ENCODE results near the gene NUMA1.

The NUMA1 gene

DNA sequence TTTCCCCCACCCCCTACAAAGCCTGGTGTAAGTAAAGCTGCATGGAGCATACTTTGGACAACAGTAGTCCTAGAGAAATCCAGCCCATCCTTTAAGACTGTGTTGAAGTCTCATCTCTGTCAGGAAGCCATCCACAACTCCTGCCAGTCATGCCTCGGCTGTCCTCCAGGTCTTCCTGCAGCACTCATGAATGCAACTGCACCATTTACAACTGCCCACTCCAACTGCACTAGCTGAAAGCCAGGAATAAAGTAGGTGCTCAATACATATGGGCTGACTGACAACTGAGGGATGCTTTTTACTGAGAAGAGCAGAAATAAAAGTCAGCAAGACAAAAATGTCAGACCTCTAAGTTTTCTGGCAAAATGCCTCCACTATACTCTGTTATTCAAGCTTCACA is 54.3 kb downstream of the NUMA1 start:
- no peak overlapping the region for H3K9ac ChIP-seq (ENCODE audit: insufficient read length)
- DNase-seq (ENCODE audit: low read depth, low spot score), result no peak
- H3K9me3 ChIP-seq (ENCODE audit: low read depth, low read length), result no peaks in the 10 kb centered on the region
- TF ChIP-seq POLR2AphosphoS5 (IDR thresholded peaks at IDR 0.05; ENCODE audit: borderline replicate concordance, low read depth, low read length) (no peak), EZH2 (IDR thresholded peaks at IDR 0.05) (no peak)
- H3K36me3 ChIP-seq (ENCODE audit: insufficient read depth, low read length), result peaks cover 87% of the 10 kb centered on the region
- H3K4me3 ChIP-seq, result no peak overlapping the region
- H3K27ac ChIP-seq, result no peak overlapping the region

DNA sequence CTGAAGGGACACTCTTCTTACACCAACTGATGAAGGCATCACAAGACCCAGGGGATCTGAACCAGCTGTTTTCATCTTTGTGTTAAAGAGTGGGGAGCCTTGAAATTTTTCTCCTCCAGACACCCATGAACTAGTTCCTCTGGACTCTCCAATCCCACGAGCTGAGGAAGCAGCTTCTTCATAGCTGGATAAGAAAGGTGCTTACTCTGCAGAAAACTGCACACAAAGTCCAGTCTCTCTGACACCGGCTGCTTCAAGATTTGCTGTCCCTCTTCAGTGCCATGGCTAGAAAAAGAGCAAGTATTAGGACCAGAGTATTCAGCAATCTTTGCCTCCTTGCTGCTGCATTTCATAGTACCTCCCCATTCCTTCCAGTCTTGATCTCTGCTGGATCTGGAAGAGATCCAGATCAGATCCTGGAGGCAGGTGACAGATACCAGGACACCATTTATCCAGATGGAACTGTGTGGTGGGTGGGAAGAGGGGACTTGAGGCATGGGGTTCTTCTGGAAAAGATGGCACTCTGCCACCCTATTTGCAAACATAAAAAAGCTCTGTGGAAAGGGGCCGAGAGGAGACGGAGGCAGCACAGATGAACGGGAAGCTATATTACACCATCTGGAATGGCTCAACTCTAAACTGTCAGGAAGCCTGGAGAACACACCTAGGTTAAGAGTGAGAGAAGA is 56.1 kb downstream of the NUMA1 start:
- TF ChIP-seq EZH2 (IDR thresholded peaks at IDR 0.05) (no peak), POLR2AphosphoS5 (IDR thresholded peaks at IDR 0.05; ENCODE audit: borderline replicate concordance, low read depth, low read length) (no peak), FOXP2 (optimal IDR thresholded peaks at IDR 0.05; ENCODE audit: control extremely low read depth, extremely low read length, insufficient read depth) (no peak)
- Histone ChIP-seq H3K9me3 (ENCODE audit: low read depth, low read length) (no peaks in the 10 kb centered on the region), H3K27ac (no peak overlapping the region), H3K4me3 (no peak overlapping the region), H3K9ac (ENCODE audit: insufficient read length) (no peak overlapping the region), H3K36me3 (ENCODE audit: insufficient read depth, low read length) (peaks cover 89% of the 10 kb centered on the region)
- DNase-seq (ENCODE audit: low read depth, low spot score), result no peak

DNA sequence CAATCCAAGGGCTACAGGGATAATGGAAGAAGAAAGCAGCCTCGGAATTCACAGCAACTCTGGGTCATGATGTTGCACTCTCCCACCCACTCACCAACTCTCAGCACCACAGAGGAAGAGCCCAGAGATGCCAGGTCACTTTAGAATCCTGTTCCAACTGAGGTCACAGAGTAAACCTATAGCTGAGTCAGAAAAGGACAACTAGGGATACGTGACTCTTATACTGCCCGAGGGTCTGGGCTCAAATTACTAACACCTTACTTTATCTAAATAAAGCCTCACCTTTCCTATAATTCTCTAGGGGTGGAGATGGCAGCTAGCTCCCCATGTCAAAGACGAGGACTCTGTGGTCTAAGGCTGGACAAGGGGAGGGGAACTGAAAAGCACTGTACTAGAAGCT is 57.0 kb downstream of the NUMA1 start:
- DNase-seq (ENCODE audit: low read depth, low spot score), result no peak
- H3K9me3 ChIP-seq (ENCODE audit: low read depth, low read length), result no peaks in the 10 kb centered on the region
- no peak for TF ChIP-seq FOXP2 (optimal IDR thresholded peaks at IDR 0.05; ENCODE audit: control extremely low read depth, extremely low read length, insufficient read depth)
- no peak for TF ChIP-seq EZH2 (IDR thresholded peaks at IDR 0.05)
- no peak for TF ChIP-seq POLR2AphosphoS5 (IDR thresholded peaks at IDR 0.05; ENCODE audit: borderline replicate concordance, low read depth, low read length)
- no peak overlapping the region for H3K4me3 ChIP-seq
- no peak overlapping the region for H3K27ac ChIP-seq
- H3K9ac ChIP-seq (ENCODE audit: insufficient read length), result no peak overlapping the region
- peaks cover 89% of the 10 kb centered on the region for H3K36me3 ChIP-seq (ENCODE audit: insufficient read depth, low read length)

DNA sequence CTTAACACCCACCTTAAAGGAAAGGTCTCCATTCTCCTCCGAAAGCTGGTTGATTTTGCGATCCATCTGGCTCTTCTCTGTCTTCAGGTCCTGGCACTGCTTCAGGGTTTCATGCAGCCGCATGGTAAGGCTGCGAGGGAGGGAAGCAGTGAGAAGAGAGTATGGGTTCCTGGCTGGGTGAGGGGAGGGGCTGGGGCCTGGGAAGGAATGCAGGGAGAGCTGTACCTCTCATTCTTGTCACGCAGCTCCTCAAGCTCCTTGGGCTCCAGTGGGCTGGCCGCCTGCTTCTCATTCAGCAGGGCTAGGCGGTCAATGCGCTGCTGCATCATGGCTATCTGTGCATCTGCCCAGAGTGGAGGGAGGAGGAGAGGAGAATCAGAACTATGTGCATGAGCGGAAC is 62.2 kb downstream of the NUMA1 start:
- DNase-seq (ENCODE audit: low read depth, low spot score), result no peak
- H3K27ac ChIP-seq, result no peak overlapping the region
- no peaks in the 10 kb centered on the region for H3K9me3 ChIP-seq (ENCODE audit: low read depth, low read length)
- H3K36me3 ChIP-seq (ENCODE audit: insufficient read depth, low read length), result peaks cover 98% of the 10 kb centered on the region
- TF ChIP-seq FOXP2 (optimal IDR thresholded peaks at IDR 0.05; ENCODE audit: control extremely low read depth, extremely low read length, insufficient read depth), result no peak
- TF ChIP-seq POLR2AphosphoS5 (IDR thresholded peaks at IDR 0.05; ENCODE audit: borderline replicate concordance, low read depth, low read length), result no peak
- no peak for TF ChIP-seq EZH2 (IDR thresholded peaks at IDR 0.05)
- H3K9ac ChIP-seq (ENCODE audit: insufficient read length), result no peak overlapping the region
- H3K4me3 ChIP-seq, result no peak overlapping the region

DNA sequence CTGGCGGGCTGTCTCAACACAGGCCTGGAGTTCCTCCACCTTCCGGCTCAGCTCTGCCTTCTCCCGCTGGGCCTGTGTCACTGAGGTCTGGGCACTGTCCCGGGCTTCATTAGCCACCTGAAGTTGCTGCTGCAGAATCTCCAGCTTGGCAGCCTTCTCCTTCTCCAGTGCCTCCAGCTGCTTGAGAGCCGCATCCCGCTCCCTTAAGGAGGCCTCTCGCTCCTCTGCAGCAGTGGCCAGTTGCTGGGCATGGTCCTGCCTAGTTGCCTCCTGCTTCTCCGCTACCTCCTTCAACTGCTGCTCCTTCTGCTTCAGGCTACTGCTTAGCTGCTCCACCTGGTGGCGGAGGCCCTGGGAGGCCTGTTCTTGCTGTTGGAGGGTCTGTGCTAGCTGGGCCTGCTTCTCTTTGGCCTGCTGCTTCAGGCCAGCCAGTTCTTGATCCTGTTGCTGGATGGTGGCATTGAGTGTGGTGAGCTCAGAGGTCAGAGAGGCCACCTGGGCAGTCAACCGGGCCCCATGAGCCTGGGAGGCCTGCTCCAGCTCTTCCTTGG is 64.8 kb downstream of the NUMA1 start:
- H3K4me3 ChIP-seq, result no peak overlapping the region
- no peaks in the 10 kb centered on the region for H3K9me3 ChIP-seq (ENCODE audit: low read depth, low read length)
- no peak for DNase-seq (ENCODE audit: low read depth, low spot score)
- TF ChIP-seq POLR2AphosphoS5 (IDR thresholded peaks at IDR 0.05; ENCODE audit: borderline replicate concordance, low read depth, low read length) (no peak), EZH2 (IDR thresholded peaks at IDR 0.05) (no peak), FOXP2 (optimal IDR thresholded peaks at IDR 0.05; ENCODE audit: control extremely low read depth, extremely low read length, insufficient read depth) (no peak)
- H3K36me3 ChIP-seq (ENCODE audit: insufficient read depth, low read length), result peaks cover 98% of the 10 kb centered on the region
- H3K27ac ChIP-seq, result no peak overlapping the region
- no peak overlapping the region for H3K9ac ChIP-seq (ENCODE audit: insufficient read length)

DNA sequence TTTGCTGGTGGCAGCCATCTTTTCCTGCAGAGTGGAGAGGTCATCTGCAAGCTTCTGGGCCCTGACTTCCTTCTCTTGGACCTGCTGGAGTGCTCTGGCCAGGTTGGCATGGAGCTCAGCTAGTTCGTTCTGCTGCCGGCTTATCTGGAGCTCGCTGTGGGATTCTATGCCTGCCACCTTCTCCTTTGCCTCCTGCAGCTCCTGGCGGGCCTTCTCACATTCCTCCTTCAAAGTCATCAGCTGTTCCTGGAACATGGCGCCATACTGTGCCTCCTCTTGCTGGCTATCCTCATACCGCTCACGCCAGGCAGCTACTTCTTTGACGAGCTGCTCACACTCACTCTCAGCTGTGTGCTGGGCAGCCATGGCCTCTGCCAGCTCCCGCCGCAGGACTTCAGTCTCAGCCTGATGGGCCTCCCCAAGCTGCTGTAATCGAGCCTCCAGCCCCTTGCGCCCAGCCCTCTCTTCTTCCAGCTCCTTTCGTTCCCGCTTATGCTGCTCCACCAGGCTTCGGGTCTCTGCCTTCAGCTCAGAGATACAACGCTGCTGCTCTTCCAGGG is 65.5 kb downstream of the NUMA1 start:
- no peak overlapping the region for H3K4me3 ChIP-seq
- H3K9me3 ChIP-seq (ENCODE audit: low read depth, low read length), result no peaks in the 10 kb centered on the region
- no peak for DNase-seq (ENCODE audit: low read depth, low spot score)
- no peak overlapping the region for H3K9ac ChIP-seq (ENCODE audit: insufficient read length)
- no peak overlapping the region for H3K27ac ChIP-seq
- TF ChIP-seq EZH2 (IDR thresholded peaks at IDR 0.05) (no peak), POLR2AphosphoS5 (IDR thresholded peaks at IDR 0.05; ENCODE audit: borderline replicate concordance, low read depth, low read length) (no peak), FOXP2 (optimal IDR thresholded peaks at IDR 0.05; ENCODE audit: control extremely low read depth, extremely low read length, insufficient read depth) (no peak)
- peaks cover 97% of the 10 kb centered on the region for H3K36me3 ChIP-seq (ENCODE audit: insufficient read depth, low read length)

DNA sequence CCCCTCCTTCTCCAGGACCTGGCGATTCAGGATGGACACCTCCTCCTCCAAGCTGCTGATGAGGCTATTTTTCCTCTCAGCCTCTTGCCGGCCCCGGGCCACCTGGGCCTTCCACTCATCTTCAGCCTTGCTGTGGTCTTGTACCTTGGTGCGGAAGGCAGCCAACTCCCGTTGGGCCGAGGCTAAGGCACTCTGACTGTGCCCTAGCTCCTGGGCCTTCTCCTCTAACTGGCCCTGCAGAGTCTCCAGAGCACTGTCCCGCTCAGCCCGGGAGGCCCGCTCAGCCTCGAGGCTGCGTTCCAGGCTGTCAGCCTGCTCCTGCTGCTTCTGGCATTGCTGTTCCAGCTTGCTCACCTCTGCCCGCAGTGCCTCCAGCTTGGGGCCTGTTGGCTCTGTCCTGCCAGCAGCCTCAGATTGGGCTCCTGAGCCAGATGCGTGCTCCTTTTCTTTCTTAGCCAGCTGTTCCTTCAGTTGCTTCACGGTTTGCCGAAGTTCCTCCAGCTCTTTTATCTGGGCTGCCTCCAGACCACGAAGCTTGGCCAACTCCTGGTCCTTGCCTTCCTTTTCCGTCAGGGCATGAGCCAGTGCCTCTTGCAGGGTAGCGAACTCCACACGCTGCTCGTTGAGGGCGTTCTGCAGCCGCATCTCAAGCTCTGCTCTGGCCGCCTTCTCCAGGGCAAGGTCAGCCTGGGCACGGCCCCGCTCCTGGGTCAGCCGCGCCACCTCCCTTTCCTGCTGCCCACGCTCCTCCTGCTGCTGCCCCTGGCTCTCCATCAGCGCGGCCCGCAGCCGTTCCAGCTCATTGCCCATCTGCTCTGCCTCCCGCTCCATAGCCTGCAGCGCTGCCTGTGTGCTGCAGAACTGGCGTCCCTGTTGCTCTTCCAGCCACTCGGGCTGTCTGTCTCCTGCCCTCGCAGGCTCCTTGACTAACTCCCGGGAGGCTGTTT is 66.3 kb downstream of the NUMA1 start:
- Histone ChIP-seq H3K27ac (no peak overlapping the region), H3K9ac (ENCODE audit: insufficient read length) (no peak overlapping the region), H3K4me3 (no peak overlapping the region), H3K9me3 (ENCODE audit: low read depth, low read length) (no peaks in the 10 kb centered on the region), H3K36me3 (ENCODE audit: insufficient read depth, low read length) (peaks cover 95% of the 10 kb centered on the region)
- DNase-seq (ENCODE audit: low read depth, low spot score), result no peak
- TF ChIP-seq POLR2AphosphoS5 (IDR thresholded peaks at IDR 0.05; ENCODE audit: borderline replicate concordance, low read depth, low read length) (no peak), FOXP2 (optimal IDR thresholded peaks at IDR 0.05; ENCODE audit: control extremely low read depth, extremely low read length, insufficient read depth) (no peak), EZH2 (IDR thresholded peaks at IDR 0.05) (no peak)

Measured in SK-N-MC (cell line).